GM19324 (cell line): ENCODE results near the gene ZNF236.

Experiments
- ATAC-seq: cut with Tn5 transposase; IDR thresholded peaks from one replicate; pipeline ENCODE4 v1.9.1; 2021; ENCODE audit warnings: mild to moderate bottlenecking, moderate library complexity; ENCODE audit not compliant: unreplicated experiment, low FRiP score

Gene ZNF236

GRCh38 chr18:76997951-76998808, 175.8 kb downstream of the ZNF236 start:
- no peak for ATAC-seq

- no peak for ATAC-seq
These were observed 176.7 kb downstream of the ZNF236 start for GRCh38 chr18:76999077-76999476.

DNA sequence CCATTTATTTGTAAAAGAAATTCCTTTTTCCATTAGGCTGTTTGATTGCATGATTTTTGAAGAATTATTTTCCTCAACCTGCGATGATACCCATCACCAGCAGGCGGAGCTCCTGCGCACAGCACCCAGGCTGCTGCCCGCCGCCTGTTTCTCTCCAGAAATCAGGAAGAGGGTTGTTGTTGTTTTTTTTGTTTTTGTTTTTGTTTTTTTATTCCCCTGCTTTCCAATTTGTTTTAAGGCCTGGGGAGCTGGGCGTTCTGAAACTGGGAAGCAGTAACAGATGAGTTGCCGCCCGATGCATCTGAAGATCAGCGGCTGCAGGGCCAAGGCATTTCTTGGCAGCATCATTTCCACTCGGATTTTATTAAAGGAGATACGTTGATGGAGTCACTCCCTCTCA, 178.2 kb downstream of the ZNF236 start:
- no peak for ATAC-seq

- ATAC-seq, result no peak
These were observed 178.7 kb downstream of the ZNF236 start for GRCh38 chr18:77001041-77001440.

DNA sequence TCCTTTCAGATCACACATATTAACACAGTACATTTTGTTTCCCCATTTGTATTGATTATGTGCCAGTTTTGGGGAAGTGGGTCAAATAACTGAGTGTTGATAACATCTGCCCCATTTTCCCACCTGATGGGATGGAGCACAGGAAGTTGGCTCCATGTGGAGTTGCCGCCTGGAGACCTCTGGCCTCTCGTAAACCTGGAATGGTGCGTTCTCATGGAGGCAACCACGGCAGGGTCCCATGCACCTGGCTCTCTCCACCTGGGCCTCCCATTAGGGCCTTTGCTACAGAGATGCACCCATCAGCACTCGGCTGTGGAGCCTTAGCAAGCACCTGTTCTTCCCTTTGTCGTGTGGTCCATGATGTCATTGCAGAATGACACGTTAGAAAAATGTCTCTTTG, 179.6 kb downstream of the ZNF236 start:
- ATAC-seq, result no peak

DNA sequence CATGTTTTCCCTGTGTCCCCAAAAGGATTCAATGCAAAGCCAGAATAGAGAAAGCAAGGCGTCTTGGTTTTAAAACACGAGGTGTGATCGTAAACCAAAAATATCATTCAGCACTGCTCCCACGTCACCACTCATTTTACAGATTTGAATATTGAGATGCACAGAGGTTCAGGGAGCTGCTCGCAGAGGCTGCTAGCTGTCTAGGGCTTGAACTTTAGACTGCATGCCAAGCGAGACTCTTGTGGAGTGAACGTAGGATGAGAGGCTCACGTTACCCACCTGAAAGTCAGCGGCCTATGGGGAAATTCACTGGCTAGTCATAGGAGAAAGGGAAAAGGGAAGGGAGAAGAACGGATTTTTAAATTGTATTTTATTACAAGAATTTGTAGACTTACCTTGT, 180.1 kb downstream of the ZNF236 start:
- ATAC-seq, result no peak

GRCh38 chr18:77003316-77003715, 181.0 kb downstream of the ZNF236 start:
- ATAC-seq, result no peak

DNA sequence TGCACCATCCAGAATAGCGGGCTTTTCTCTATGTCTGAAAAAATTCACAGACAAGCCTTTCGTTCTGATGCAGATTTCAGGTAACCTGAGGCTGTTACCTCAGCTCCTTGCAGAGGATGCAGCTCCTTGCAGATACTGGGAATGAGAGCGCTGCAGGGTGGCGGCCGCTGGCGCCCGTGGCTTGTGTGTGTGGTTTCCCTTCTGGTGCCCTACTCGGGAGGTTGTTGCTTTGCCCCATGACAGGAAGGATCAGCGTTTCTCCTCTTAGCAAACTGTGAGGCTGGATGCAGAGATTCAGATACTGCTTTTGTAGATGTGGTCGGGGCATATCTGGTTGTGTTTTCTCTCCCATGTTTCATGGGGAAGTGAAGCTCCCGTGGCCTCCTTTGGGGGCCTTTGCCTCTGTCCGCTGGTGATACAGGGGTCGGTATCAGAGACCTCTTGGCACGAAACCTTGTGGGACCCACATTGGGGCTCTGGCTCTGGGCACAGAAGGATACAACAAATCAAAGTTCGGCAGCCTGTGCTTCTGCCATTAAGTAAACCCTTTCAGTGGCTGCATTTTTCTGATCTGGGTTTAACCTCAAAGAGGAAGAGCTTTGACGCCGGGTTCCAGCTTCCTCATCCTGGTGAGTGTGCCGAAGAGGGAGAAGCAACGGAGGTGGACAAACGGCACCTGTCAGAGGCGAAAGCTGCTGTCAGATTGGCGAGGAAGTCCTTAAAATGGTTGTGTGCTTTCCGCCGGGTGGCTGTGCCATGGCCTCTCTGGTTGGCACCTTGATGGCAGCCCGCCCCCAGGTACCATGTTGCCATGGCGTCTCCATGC, 182.4 kb downstream of the ZNF236 start:
- no peak for ATAC-seq

GRCh38 chr18:77005651-77006195, 183.4 kb downstream of the ZNF236 start:
- no peak for ATAC-seq

DNA sequence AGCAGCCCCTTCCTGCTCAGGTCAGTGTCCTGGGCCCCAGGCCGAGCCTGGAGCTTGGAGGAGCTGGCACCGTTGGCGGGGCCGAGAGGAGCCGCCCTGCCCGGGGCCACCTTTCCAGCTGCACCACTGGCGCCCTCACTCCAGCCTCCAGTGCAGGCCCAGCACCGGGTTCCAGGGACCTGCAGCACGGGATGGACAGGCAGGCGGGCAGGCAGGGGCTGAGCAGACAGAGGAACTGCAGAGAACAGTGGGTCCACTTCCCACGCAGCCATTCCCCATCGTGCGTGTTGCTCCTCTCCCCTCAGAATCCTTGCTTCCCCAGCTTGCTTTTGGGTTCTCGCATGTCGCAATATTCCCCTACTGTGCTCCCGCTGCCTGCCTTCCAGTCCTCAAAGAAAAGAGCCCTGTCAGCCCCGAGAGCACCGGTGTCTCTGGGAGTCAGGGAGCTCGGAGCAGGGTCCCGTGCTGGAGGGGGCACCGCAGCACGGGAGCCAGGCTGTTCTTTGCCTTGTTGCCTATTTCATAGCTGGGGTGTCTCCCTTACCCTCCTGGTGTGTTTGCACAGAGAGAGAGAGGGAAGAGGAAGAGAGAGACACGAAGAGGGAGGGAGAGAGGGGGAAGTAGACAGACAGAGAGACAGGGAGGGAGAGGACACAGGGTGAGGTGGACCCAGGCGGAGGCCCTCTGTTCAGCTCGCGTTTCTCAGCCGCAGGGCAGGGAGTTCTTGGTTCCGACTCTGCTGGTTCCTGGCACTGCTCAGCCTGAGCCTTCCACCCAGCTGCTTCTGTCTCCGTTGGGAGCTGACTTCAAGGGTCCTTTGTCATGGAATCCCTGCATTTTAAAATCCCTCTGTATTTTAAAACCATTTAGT, 184.2 kb downstream of the ZNF236 start:
- ATAC-seq, result no peak

DNA sequence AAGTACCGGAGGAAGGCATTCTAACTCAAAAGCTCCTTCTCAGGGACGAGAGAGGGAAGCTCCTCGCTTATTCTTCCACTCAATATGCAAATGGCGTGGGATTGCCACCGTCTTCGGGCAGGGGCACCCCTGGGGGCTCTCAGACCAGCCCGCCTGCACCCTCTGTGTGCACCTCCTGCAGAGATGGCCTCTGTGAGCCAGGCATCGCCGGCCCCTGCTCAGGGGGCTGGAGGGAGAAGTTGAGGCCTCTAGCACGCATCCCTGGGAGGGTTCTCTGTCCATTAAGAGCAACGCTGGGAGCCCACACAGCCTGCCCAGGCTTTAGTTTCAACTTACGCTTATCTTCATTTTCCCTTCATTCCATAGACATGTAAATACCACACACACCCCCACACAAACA, 184.9 kb downstream of the ZNF236 start:
- ATAC-seq, result no peak

GRCh38 chr18:77008006-77008405, 185.6 kb downstream of the ZNF236 start:
- ATAC-seq, result no peak

DNA sequence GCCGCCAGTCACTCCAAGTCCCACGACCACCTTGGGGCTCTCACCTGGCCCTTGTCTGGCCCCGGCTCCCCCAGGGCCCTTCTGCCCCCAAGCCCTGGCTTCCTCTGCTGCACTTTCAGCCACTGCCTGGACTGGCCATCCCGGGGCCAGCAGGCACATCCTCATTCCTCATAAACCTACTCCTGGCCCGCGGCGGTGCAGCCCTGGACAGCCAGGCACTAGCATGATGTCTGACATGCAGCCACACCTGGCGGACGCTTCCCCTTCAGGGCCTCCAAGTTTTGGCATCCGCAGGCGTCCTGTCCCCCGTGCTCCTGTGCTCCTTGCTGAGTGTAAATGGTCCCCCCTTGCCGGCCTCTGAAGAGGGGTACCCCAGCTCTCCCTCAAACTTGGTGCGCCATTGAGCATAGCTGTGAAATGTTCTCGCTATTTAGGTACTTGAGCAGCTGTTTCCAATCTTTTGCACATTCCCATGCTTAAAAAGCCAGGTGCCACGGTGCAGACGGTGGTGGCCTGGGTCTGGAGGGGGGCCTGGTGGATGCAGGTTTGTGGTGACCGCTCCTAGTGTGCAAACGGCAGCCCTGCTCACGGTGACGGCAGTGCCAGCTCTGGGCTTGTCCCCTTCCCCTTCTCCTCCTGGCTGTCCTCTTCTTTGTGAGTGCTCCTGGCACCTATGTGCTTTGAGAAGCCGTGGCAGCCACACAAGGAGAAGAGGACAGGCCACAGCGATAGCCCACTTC, 186.4 kb downstream of the ZNF236 start:
- ATAC-seq, result no peak

GRCh38 chr18:77009675-77010074, 187.3 kb downstream of the ZNF236 start:
- no peak for ATAC-seq

DNA sequence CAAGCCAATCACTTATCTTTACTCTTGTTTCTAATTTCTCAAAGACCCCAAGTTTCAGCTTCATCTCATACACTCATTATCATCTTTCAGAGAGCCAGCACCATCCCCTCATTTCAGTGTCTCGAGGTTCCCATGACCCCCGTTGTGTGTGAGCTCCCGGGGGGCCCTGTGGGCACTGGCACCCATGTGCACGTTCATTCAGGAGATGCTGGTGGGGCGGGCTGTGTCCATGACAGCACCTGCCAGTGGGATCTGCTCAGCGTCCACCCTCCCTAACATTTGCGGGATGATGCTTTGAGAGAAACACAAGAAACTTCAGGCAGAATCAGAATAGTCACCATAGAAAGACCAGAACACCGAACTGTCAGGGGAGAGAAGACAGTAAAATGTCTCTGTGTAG, 189.8 kb downstream of the ZNF236 start:
- ATAC-seq, result no peak

- no peak for ATAC-seq
These were observed 190.6 kb downstream of the ZNF236 start for GRCh38 chr18:77012806-77013541.

DNA sequence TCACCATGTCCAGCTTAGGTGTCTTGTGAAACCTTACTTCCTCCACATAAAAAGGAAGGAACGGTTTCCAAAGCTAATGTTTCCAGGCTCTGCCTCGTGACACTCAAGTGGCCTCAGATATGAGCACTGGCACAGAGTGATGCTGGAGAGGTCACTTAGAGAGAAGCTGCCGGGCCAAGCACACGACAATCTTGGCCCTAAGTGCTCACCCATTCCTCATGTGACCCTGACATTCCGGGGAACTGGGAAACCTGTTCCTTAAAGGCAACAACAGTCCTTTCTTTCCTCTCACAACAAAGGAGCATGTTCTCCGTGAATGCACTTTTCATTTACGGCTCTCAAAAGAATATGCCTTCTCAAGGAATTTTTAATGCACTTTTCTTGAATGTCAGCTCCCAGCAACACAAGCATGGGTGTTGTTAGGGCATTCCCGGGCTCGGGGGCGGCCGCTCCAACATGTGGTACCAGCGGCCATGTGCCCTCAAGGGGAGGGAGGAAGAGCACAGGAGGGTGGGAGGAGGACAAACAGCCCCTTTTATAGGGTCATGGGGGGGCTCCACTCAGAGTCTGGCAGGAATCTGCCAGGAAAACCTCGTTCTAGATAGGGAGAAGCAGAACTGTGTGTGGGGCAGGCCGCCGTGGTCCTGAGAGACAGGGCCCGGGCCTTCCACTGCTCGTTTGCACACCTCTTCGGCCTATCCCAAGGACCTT, 191.6 kb downstream of the ZNF236 start:
- no peak for ATAC-seq

- no peak for ATAC-seq
These were observed 192.2 kb downstream of the ZNF236 start for GRCh38 chr18:77014538-77014937.
